ENCODE results near the gene TSC2. TPM values are rescaled to one million over a fixed set of nuclear protein-coding genes. Genes with fewer than 3 reads are reported as not detected.
A peak's percentile ranks its signal among the peaks of the same experiment; 100 is the strongest.

TSC2 gene
- total RNA-seq, 4 donors from 2014 or later: 103 to 193 (median 143) TPM

GRCh38 chr16:2036200-2036966 is 11.4 kb upstream of the TSC2 start:
- H3K27me3 ChIP-seq: no peaks in the 10 kb centered on the region
- TF ChIP-seq EP300 (IDR thresholded peaks at IDR 0.05) (no peak), POLR2A (IDR thresholded peaks at IDR 0.05) (no peak), CTCF (IDR thresholded peaks at IDR 0.05) (no peak), POLR2AphosphoS5 (IDR thresholded peaks at IDR 0.05) (no peak)
- H3K9me3 ChIP-seq: no peaks in the 10 kb centered on the region
- WGBS: 66% methylated on average over 18 of the region's 47 CpGs
- H3K4me1 ChIP-seq: peaks cover 84% of the 10 kb centered on the region
- peaks cover 9% of the 10 kb centered on the region for H3K36me3 ChIP-seq
- H3K27ac ChIP-seq: peak overlapping the region; percentile 75
- peak overlapping the region; percentile 35 for H3K4me3 ChIP-seq
- DNase-seq (ENCODE audit: low spot score in 2 of 2): no peak

GRCh38 chr16:2037115-2037514 is 10.7 kb upstream of the TSC2 start:
- H3K27me3 ChIP-seq: no peaks in the 10 kb centered on the region
- 89% methylated on average over 8 of the region's 15 CpGs for WGBS
- no peak overlapping the region for H3K27ac ChIP-seq
- H3K9me3 ChIP-seq: no peaks in the 10 kb centered on the region
- peaks cover 9% of the 10 kb centered on the region for H3K36me3 ChIP-seq
- H3K4me3 ChIP-seq: no peak overlapping the region
- DNase-seq (ENCODE audit: low spot score in 2 of 2): no peak
- TF ChIP-seq POLR2A (IDR thresholded peaks at IDR 0.05): no peak
- TF ChIP-seq EP300 (IDR thresholded peaks at IDR 0.05): no peak
- TF ChIP-seq POLR2AphosphoS5 (IDR thresholded peaks at IDR 0.05): no peak
- TF ChIP-seq CTCF (IDR thresholded peaks at IDR 0.05): no peak
- H3K4me1 ChIP-seq: peaks cover 85% of the 10 kb centered on the region

- TF ChIP-seq CTCF (IDR thresholded peaks at IDR 0.05) (no peak), POLR2A (IDR thresholded peaks at IDR 0.05) (no peak), POLR2AphosphoS5 (IDR thresholded peaks at IDR 0.05) (no peak), EP300 (IDR thresholded peaks at IDR 0.05) (no peak)
- Histone ChIP-seq H3K36me3 (peaks cover 9% of the 10 kb centered on the region), H3K9me3 (no peaks in the 10 kb centered on the region), H3K4me3 (no peak overlapping the region), H3K4me1 (peaks cover 83% of the 10 kb centered on the region), H3K27me3 (no peaks in the 10 kb centered on the region), H3K27ac (peak overlapping the region; percentile 70)
- peak in 1 of 2 donors; percentile 67 for DNase-seq (ENCODE audit: low spot score in 2 of 2)
- 77% methylated on average over 17 of the region's 29 CpGs for WGBS
Measured at GRCh38 chr16:2037647-2038381, 10.0 kb upstream of the TSC2 start.

GRCh38 chr16:2038382-2039231 is 9.2 kb upstream of the TSC2 start:
- H3K4me3 ChIP-seq: no peak overlapping the region
- no peaks in the 10 kb centered on the region for H3K9me3 ChIP-seq
- H3K27me3 ChIP-seq: no peaks in the 10 kb centered on the region
- DNase-seq (ENCODE audit: low spot score in 2 of 2): peak in 1 of 2 donors; percentile 72
- 64% methylated on average over 24 of the region's 41 CpGs for WGBS
- H3K4me1 ChIP-seq: peaks cover 83% of the 10 kb centered on the region
- H3K36me3 ChIP-seq: peaks cover 9% of the 10 kb centered on the region
- TF ChIP-seq EP300 (IDR thresholded peaks at IDR 0.05) (no peak), CTCF (IDR thresholded peaks at IDR 0.05) (no peak), POLR2AphosphoS5 (IDR thresholded peaks at IDR 0.05) (no peak), POLR2A (IDR thresholded peaks at IDR 0.05) (no peak)
- H3K27ac ChIP-seq: peak overlapping the region; percentile 64
